Liver (tissue), 3 donors: ENCODE measurements around the gene FASN.

Source experiments
- CTCF ChIP-seq: fragments of 150-350 bp; IDR thresholded peaks from 2 replicates; pipeline ENCODE4 v1.5.1; 2017; ENCODE audit warnings: improper control_type of control experiment, low read depth, low read length; ENCODE audit not compliant: missing input control
- RAD21 ChIP-seq, 2 donors: IDR thresholded peaks; 2 replicates each; pipeline ENCODE4 v1.6.1; 2016; ENCODE audit warnings: antibody characterized with exemption in 2 of 2, mild to moderate bottlenecking in 2 of 2
- donor health status: healthy.
- donor health status: healthy.

- TF ChIP-seq RAD21 (IDR thresholded peaks at IDR 0.05), result no peak
- TF ChIP-seq CTCF, result no peak
These were observed 23.2 kb upstream of the FASN start for GRCh38 chr17:82121246-82121645.
